Lower lobe of right lung (tissue), 2 donors: ENCODE data around the gene UHRF1. TPM values are rescaled to one million over a fixed set of nuclear protein-coding genes. Genes with fewer than 3 reads are reported as not detected.

Experiments
- ATAC-seq, 2 donors: fragments of 200-7000 bp; cut with Tn5 transposase; one replicate each; pipeline ENCODE4 v1.9.1; 2020 to 2022; ENCODE audit warnings: mild to moderate bottlenecking in 2 of 2, moderate library complexity in 2 of 2
- DNase-seq: peaks from one replicate; pipeline ENCODE4 v3.0.0-alpha.2; 2020
- H3K27ac ChIP-seq: fragments of 200-600 bp; one replicate; pipeline ENCODE4 v1.8.0; 2022
- H3K27me3 ChIP-seq: fragments of 200-600 bp; one replicate; pipeline ENCODE4 v1.8.0; 2022; ENCODE audit warnings: low read depth
- H3K36me3 ChIP-seq: fragments of 200-600 bp; one replicate; pipeline ENCODE4 v1.8.0; 2022; ENCODE audit warnings: mild to moderate bottlenecking
- H3K4me1 ChIP-seq: fragments of 200-600 bp; one replicate; pipeline ENCODE4 v1.8.0; 2022
- H3K4me3 ChIP-seq: fragments of 200-600 bp; one replicate; pipeline ENCODE4 v1.8.0; 2022; ENCODE audit warnings: mild to moderate bottlenecking
- H3K9me3 ChIP-seq: fragments of 200-600 bp; one replicate; pipeline ENCODE4 v1.8.0; 2022
- intact Hi-C: fragments of 100-400 bp; cut with DNase I; formaldehyde crosslinking; loops from one replicate; pipeline ENCODE4 v1.11.0; 2022
- total RNA-seq: library from RNA; stranded (reverse); fragmentation: NEBNext Ultra II Directional; extraction: Animal tissue kit (Norgen Biotek cat#: 25700); gene quantifications from one replicate; pipeline ENCODE4 v1.2.1, GENCODE V29; 2021
- TF ChIP-seq, protein P1 (sequence below): fragments of 200-600 bp; IDR thresholded peaks from one replicate; pipeline ENCODE4 v1.8.0; 2022; ENCODE audit warnings: antibody characterized with exemption, mild to moderate bottlenecking
- donor health status: DM: no; HTN: yes; CAD: no; lungs with severe emphysema.

UHRF1 gene
- total RNA-seq, 1 donor from 2014 or later = 1.3 TPM

DNA sequence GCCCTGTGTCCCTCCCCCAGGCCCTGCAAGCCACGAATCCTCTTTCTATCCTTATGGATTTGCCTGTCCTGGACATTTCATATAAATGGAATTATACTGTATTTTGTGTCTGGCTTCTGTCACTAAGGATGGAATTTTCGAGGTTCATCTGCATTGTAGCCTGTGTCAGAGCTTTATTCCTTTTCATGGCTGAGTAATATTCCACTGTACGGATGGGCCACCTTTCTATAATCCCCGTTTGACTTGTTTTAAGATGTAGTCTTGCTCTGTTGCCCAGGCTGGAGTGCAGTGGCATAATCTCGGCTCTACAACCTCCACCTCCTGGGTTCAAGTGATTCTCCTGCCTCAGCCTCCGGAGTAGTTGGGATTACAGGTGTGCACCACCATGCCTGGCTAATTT lies 55.8 kb downstream of the UHRF1 start:
- no peak for ATAC-seq
- H3K9me3 ChIP-seq = no peaks in the 10 kb centered on the region
- no peak overlapping the region for H3K4me3 ChIP-seq
- no peaks in the 10 kb centered on the region for H3K27me3 ChIP-seq
- no peak for DNase-seq
- intact Hi-C loops = no loop called here
- peaks cover 7% of the 10 kb centered on the region for H3K4me1 ChIP-seq
- H3K36me3 ChIP-seq = no peaks in the 10 kb centered on the region
- TF ChIP-seq, protein P1, sequence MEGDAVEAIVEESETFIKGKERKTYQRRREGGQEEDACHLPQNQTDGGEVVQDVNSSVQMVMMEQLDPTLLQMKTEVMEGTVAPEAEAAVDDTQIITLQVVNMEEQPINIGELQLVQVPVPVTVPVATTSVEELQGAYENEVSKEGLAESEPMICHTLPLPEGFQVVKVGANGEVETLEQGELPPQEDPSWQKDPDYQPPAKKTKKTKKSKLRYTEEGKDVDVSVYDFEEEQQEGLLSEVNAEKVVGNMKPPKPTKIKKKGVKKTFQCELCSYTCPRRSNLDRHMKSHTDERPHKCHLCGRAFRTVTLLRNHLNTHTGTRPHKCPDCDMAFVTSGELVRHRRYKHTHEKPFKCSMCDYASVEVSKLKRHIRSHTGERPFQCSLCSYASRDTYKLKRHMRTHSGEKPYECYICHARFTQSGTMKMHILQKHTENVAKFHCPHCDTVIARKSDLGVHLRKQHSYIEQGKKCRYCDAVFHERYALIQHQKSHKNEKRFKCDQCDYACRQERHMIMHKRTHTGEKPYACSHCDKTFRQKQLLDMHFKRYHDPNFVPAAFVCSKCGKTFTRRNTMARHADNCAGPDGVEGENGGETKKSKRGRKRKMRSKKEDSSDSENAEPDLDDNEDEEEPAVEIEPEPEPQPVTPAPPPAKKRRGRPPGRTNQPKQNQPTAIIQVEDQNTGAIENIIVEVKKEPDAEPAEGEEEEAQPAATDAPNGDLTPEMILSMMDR = no peak
- H3K27ac ChIP-seq = no peak overlapping the region

DNA sequence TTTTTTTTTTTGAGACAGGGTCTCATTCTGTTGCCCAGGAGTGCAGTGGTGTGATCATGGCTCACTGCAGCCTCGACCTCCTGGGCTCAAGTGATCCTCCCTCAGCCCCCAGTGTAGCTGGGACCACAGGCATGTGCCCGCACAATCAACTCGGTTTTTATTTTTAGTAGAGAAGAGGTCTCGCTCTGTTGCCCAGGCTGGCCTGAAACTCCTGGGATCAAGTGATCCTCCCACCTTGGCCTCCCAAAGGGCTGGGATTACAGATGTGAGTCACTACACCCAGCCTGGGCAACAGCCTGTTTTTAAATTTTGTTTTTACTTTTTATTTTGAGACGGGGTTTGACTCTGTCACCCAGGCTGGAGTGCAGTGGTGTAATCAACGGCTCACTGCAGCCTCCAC lies 57.3 kb downstream of the UHRF1 start:
- no peaks in the 10 kb centered on the region for H3K27me3 ChIP-seq
- no peak overlapping the region for H3K4me3 ChIP-seq
- H3K27ac ChIP-seq = no peak overlapping the region
- ATAC-seq (no peak), DNase-seq (no peak)
- intact Hi-C loops = no loop called here
- H3K36me3 ChIP-seq = no peaks in the 10 kb centered on the region
- TF ChIP-seq, protein P1 = no peak
- H3K4me1 ChIP-seq = peaks cover 22% of the 10 kb centered on the region
- H3K9me3 ChIP-seq = no peaks in the 10 kb centered on the region

GRCh38 chr19:4967738-4968461 lies 58.6 kb downstream of the UHRF1 start:
- TF ChIP-seq, protein P1 = no peak
- Histone ChIP-seq H3K4me1 (peaks cover 36% of the 10 kb centered on the region), H3K27me3 (no peaks in the 10 kb centered on the region), H3K4me3 (peak overlapping the region; percentile 41), H3K36me3 (no peaks in the 10 kb centered on the region), H3K9me3 (no peaks in the 10 kb centered on the region), H3K27ac (no peak overlapping the region)
- DNase-seq = no peak
- intact Hi-C loops = no loop called here
- ATAC-seq = no peak

GRCh38 chr19:4968462-4969291 lies 59.4 kb downstream of the UHRF1 start, which contains the start of gene KDM4B:
KDM4B (plus strand) TSS chr19:4969113; CDS start chr19:5032891, 63,778 bp downstream.
- Histone ChIP-seq H3K9me3 (no peaks in the 10 kb centered on the region), H3K27me3 (no peaks in the 10 kb centered on the region), H3K4me3 (peak within 1 kb of the TSS; percentile 62), H3K36me3 (no peaks in the 10 kb centered on the region), H3K4me1 (peaks cover 42% of the 10 kb centered on the region), H3K27ac (peak within 1 kb of the TSS; percentile 56)
- DNase-seq (peak; percentile 100), ATAC-seq (peak; percentile 98 to 99)
- intact Hi-C loops = no loop called here
- TF ChIP-seq, protein P1 = no peak

GRCh38 chr19:4969292-4969771 lies 60.0 kb downstream of the UHRF1 start:
- Histone ChIP-seq H3K27ac (peak overlapping the region; percentile 56), H3K36me3 (no peaks in the 10 kb centered on the region), H3K4me3 (peak overlapping the region; percentile 62), H3K9me3 (no peaks in the 10 kb centered on the region), H3K27me3 (no peaks in the 10 kb centered on the region), H3K4me1 (peaks cover 45% of the 10 kb centered on the region)
- no peak for ATAC-seq
- TF ChIP-seq, protein P1 = no peak
- intact Hi-C loops = no loop called here
- DNase-seq = no peak
